ENCODE data around the gene RBM4B.
"Not testable (repeated sequence)": the region's sequence is repeated elsewhere in the genome, so short reads cannot be mapped to it uniquely, and the experiment has no call there.

Gene RBM4B

DNA sequence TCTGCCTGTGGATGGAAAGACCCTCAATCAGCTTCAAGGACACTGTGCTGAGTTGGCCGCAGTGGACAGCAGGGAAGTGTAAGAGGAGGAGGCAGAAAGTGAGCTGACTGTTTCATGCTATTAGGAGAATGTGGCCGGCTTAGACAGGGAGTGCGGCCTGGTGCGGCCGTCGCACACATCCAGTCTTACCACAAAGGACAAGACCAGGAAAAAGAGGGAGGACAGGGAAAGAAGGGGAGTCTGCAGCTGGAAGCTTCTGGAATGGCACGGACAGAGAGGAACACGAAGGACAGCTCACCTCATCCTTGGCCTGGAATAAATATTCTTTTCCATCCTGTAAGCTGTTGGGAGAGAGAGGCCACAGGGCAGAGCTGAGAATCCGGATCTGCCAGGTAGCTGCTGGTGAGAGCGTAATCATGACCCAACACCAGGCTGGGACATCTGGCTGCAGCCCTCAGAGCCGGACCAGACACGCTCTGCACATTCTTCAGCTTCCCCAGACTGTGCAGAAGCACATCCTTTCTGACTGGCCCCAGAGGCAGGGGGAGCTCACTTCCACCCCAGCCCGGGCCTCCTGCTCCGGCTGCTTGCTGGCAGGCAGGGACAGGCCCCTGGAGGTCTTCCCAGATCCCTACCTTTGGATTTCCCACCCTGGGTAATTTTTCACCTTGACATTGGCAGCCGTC lies 8.6 kb upstream of the RBM4B start:
- no peak for DNase-seq

DNA sequence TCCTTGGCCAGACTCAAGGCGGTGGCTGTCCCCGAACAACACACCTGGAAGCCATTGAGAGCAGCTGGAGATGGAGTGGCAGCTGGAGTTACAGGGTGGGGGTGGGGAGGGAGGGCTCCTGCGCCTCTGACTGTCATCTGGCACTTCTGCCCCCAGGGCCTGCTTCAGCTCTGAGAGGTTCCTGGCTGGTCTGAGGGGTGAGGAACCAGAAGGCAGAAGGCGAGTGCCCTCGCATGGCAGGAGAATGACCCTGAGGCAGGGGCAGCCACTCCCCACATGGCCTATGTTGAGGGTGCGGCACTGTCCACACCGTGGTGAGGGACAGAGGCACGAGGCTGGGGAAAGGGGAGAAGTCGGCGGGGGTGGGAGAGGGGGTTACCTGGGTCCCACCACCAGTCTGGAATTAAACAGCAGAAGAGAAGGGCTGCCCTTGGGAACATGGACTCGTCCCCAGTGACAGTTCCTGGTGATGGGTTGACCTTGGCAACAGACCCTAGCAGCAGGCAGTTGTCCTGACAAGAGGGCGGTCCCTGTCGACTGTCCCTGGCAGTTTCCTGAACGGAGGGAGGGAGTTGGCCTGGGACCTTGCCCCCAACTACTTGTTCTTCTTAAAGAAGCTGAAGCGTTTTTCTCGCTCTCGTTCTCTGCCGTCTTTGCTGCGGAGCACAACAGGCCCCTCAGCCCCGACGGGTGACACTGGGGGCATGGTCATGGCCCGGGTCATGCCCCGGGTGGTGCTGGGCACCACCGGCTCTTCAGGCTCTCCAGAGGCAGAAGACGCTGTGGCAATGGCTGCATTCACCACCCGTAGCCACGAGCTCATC lies 7.8 kb upstream of the RBM4B start:
- no peak for DNase-seq

DNA sequence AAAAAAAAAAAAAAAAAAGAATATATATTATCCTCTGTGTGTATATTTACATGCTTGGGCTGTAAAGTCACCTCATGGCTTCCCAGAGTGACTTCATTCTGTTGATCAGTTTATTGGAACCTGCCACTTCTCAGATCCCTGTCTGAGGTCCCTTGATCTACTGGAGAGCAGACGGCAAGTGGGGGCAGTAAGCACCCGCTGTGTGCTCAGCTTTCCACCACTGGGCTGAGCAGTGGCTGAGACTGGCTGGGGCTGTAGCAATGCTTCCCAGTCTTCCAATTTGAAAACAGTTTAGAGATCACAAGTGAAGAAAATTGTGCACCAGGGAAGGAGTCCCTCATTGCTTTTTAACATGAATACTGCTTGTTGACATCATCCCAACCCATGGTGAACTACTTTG lies 6.9 kb upstream of the RBM4B start:
- no peak for DNase-seq

DNA sequence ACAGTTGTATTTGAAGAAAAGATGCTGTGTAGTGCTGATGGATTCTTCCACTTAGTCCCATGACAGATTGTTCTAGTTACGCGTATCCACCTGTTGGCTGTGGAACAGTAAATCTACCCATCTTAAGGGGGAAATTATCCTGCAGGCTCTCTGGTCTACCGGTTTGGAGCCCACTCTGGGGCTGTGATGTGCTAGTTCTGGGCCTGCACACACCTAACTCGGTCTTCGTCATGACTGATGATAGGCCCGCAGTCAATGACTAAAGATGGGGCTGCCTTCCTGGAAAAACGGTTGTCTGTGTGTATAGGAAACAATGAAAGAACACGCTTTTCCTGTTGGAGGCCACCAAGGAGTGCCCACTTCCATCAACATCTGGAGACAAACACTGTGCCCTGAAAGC lies 6.2 kb upstream of the RBM4B start:
- DNase-seq, result no peak

DNA sequence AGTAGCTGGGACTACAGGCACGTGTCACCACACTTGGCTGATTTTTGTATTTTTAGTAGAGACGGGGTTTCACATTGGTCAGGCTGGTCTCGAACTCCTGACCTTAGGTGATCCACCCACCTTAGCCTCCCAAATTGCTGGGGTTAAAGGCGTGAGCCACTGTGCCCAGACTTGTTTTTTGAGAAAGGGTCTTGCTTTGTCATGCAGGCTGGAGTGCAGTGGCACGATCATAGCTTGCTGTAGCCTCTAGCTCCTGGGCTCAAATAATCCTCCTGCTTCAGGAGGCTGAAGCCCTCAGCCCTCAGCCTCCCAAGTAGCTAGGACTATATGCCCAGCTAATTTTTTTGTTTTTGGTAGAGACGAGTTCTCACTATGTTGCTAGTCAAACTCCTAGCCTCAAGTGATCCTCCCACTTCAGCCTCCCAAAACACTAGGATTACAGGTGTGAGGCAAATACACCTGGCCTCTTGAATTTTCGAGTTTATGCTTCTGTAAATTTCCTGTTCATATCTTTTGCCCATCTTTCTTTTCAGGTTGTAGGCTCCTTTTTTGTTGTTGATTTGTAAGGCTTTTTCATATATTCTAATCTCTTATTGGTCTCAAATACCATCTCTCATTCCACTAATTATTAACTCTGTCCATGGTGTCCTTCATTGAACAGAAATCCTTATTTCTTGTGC lies 3.4 kb upstream of the RBM4B start:
- no peak for DNase-seq

DNA sequence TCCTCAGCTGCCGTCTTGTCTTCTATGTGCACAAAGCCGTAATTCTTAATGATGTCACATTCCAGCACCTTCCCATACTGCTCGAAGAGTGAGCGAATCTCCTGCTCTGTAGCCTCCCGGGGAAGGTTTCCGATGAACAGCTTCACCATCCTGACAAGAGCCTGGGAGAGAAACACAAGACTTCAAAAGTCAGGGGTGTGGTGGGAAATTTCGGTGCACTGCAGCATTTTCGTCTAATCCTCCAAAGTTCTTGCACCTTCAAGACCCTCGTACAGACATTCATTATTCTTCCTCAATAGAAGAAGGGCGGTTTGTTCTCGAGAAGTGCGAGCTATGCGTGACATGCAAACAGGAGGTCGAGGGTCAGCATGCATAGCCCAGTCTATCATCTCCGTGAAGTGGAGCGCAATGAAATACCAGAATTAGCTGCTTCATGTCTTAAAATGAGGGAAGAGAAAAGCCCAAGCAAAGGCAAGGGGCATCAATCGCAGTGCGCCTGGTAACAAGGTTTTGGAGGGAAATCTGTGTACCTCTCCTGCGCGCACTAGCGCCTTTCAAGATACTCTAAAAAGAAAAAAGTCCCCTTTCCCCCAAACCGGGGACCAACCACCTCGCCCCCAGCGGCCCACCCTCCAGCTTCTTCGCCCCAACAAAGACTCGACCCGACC lies 622 bp downstream of the RBM4B start:
- DNase-seq, result no peak

DNA sequence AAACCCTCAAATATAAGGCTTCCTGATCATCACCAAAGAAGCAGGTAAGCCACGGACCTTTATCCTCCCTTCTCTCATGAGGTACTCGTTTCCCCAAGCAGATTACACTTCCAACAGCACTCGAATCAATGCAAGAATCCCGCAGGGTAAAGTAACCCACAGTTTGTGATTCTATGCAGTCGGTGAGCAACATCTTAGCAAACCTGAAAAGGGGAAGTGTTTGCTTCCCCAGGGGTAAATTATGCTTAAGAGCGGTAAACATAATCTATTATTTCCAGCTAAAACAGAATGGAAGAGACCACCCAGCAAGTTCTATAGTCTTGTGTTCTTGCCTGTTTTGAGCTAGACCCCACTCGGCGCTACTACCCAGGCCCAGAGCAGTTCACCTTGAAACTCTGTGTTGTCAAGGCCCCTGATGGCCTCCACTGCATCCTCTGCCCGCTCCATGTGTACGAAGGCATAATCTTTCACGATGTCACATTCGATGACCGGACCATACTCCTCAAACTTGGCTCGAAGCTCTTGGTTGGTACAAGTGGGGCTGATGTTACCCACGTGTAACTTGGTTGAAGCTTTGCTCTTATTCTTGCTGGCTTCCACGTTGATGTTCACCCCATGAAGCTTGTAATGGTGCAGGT lies 1.3 kb downstream of the RBM4B start:
- DNase-seq, result no peak

DNA sequence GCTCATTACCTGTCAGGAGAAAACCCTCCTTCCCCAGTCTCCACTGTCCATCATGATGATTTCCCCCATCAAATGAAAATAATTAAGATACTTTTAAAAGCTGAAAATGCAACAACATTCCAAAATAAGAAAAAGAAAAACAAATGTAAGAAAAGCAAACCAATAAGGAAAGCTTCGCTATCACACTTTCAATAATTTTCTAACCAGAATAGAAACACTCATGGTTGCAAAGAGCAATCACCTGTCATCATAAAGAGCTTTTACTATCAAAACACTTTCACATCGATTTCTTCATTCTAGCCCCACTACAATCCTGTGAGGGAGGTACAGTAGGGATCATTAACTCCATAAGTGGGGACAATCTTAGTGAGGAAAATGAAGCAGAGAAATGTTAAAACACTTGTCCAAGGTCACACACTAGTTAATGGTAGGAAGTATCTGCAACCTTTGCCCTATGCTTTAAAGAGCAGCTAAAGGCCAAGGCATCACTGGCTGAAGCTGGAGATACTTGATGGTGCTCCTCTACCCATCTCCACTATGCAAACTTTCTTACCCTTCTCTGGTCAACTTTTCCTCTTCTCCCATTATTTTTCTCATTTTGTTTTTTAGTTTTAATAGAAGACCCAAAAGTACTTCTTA lies 2.6 kb downstream of the RBM4B start:
- no peak for DNase-seq

DNA sequence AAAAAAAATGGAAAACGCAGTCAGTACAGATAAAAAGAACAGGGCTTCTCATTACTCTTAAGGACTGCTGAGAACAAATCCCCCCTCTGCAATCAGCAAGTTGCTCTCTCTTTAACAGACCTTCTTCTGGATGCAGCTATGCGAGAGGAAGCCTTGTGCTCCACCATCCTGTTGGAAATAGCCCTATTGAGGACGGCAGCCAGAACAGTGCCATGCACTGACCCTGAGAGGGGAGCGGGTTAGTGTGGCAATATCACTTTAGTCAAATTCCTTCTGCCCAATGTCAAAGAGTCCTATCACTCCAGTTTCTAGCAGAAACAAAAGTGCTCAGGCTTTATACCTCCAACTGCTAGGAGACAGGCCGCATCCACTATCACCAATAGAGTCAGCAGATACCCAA lies 6.9 kb downstream of the RBM4B start:
- DNase-seq, result no peak

DNA sequence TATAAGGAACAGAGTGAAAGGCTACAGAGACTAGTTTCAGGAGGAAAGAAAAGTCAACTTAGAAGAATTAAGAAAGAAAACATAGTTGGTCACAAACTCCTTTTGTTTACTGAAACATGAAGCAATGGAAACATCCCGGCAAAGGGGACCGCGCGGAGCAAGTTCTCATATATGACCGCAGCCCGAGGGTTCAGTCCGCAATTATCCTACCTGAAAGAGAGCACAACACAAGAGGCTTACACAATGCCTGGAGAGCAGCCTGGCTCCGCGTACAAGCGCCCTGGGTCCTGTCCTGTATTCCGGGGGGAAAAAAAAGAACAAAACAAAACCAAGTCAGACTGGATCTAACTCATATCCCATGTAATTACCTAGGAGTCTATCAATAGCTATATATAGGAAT lies 12.3 kb downstream of the RBM4B start:
- DNase-seq, result no peak

DNA sequence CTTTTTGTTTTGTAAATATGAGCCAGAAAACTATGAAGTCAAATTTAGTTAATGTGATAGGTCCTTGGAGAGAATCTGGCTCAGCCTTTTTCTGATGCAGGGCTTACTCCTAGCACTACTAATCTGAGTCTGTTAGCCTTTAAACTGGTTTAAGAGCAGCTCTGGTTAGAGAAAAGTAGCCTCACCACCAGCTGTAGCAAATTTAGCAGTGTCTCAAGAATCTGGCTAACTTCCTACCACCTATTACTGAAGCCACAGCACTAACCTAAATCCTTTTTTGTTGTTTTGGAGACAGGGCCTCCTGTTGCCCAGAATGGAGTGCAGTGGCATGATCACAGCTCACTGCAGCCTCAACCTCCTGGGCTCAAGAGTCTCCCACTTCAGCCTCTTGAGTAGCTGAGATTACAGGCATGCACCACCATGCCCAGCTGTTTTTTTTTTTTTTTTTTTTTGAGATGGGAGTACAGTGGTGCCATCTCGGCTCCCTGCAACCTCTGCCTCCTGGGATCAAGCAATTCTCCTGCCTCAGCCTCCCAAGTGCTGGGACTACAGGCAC lies 13.9 kb downstream of the RBM4B start:
- DNase-seq, result peak; percentile 28

DNA sequence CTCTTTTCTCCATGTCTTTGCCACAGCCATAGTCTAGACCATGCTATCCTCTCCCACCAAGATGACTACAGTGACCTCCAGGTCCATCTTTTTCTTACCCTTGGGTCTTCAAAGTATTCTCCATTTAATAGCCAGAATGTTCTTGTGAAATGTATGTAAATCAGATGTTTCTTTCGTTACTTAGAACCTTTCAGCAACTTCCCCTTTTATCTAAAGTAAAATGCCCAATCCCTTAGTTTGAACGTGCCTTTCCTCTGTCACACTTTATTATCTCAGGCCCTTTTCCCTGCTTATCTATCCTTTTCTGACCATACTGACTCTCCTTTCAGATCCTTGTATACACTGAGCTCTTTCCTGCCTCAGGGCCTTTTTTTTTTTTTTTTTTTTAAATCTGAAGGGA lies 17.9 kb downstream of the RBM4B start:
- no peak for DNase-seq

DNA sequence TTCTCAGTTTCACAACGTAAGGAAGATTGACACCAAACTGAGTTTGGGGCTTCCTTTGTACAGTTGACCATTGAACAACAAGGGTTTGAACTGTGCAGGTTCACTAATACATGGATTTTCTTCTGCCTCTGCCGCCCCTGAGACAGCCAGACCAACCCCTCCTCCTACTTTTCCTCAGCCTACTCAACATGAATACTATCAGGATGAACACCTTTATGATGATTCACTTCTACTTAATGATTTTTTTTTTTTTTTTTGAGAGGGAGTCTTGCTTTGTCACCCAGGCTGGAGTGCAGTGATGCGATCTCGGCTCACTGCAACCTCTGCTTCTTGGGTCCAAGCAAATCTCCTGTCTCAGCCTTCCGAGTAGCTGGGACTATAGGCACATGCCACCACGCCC lies 24.6 kb downstream of the RBM4B start:
- DNase-seq, result no peak

DNA sequence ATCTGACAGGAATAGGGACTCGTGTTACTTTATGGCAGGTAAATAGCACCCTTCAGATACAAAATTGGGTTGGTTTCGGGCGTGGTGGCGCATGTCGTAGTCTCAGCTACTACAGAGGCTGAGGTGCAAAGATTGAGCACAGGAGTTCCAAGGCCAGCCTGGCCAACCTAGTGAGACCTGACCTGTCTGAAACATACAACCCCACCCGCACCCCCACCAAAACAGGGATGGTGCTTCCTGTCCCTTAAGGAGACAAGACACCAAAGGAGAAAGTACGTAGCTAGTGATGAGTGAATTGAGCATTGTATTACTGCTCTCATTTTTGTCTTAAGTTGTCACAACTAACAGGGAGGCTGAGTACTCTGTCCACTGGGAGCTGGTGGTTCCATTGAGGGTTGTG lies 25.0 kb downstream of the RBM4B start:
- DNase-seq, result no peak

DNA sequence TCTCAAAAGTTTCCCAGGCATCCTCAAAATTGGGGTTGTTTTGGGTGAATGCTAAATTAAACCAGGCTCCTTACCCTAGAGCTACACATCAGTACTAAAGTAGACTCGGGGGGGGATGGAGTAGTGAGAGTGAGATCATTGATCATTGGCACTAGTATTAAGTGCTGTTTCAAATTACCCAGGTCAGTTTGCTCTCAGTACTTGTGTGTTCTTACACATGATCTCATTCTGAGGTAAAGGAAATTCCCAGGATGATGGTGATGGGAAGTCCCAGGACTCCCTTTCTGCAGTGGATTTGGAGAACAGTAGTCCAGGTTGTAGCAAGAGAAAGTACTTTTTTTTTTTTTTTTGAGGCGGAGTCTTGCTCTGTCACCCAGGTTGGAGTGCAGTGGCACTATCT lies 26.7 kb downstream of the RBM4B start:
- DNase-seq, result no peak

DNA sequence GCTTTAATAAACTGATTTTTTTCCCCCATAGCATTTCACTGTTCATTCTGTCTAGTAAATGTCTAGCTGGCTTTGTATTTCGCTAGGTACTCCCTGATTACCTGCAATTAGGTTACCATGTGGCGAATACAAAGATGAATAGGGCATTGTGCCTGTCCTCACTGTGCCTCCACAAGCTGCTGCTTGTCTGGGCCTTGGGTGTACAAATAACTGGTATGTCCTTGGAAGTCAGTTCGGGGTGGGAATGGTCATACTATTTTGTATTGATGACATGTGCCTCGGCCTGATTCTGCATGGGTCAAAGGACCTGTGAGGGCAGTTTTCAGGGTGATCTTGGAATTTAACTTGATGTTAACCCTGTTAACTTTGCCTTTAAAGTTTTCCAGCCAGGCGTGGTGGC lies 27.8 kb downstream of the RBM4B start:
- DNase-seq, result no peak

DNA sequence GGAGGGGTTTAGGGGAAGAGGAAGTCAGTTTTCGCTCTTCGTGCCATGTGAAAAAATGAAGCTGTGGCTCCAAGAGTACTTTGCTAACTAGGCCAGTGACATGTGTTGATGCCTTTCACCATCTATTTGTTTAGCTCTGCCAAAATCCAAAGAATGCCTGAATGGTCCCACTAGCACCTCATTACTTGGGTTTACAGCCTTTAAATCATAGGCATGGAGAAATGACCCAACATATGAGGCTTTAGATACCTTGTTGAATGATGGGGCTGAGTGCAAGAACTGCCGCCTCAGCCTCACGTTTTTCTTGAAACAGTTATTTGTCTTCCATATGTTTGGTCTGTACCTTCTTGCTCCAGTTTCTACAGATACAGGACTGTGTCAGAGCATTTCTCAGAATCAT lies 30.9 kb downstream of the RBM4B start:
- no peak for DNase-seq

DNA sequence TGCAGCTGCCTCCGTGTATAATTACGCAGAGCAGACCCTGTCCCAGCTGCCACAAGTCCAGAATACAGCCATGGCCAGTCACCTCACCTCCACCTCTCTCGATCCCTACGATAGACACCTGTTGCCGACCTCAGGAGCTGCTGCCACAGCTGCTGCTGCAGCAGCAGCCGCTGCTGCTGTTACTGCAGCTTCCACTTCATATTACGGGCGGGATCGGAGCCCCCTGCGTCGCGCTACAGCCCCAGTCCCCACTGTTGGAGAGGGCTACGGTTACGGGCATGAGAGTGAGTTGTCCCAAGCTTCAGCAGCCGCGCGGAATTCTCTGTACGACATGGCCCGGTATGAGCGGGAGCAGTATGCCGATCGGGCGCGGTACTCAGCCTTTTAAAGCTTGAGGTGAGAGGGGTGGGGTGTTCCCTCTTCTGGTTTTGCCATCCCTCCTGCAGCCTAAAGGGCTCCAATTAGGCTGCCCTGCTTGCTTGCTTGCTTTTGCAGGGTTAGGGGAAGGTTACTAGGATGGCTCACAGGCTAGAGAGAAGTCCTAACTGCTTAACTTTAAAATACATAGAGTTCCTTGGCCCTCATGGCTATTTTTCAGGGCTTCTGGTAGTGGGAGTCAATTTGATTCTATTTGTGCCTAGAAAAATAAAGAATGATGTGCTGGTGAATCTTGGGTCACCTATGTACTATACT lies 33.8 kb downstream of the RBM4B start:
- DNase-seq, result no peak

DNA sequence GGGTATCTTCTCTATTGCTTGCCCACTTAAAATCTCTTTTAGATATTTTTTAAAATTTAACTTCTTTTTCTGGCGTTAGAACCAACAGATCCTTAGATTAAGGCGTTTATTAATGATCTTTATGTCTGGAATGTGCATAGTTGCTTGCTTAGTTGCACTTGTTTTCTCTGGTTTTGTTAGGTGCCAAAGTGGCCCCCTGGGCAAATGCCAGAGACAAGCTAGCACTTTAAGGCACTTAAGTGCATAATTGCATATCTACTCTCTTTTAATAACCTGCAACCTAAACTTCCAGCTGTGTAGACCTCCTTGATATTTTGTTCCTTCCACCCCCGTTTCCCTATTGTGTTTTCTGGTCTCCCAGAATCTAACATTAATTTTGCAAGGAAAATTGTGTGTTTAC lies 35.9 kb downstream of the RBM4B start:
- no peak for DNase-seq

DNA sequence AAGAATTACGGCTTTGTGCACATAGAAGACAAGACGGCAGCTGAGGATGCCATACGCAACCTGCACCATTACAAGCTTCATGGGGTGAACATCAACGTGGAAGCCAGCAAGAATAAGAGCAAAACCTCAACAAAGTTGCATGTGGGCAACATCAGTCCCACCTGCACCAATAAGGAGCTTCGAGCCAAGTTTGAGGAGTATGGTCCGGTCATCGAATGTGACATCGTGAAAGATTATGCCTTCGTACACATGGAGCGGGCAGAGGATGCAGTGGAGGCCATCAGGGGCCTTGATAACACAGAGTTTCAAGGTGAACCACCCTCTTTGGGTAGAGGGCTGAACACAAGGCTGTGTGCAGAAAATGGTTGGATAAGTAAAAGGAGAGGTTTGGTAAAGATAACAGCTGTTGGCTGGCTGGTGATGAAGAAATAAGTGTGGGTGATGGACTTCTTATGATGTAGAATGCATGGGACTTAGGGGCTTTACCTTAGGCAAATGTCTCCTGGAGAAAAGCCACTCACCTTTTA lies 37.8 kb downstream of the RBM4B start:
- not testable (repeated sequence) for DNase-seq

DNA sequence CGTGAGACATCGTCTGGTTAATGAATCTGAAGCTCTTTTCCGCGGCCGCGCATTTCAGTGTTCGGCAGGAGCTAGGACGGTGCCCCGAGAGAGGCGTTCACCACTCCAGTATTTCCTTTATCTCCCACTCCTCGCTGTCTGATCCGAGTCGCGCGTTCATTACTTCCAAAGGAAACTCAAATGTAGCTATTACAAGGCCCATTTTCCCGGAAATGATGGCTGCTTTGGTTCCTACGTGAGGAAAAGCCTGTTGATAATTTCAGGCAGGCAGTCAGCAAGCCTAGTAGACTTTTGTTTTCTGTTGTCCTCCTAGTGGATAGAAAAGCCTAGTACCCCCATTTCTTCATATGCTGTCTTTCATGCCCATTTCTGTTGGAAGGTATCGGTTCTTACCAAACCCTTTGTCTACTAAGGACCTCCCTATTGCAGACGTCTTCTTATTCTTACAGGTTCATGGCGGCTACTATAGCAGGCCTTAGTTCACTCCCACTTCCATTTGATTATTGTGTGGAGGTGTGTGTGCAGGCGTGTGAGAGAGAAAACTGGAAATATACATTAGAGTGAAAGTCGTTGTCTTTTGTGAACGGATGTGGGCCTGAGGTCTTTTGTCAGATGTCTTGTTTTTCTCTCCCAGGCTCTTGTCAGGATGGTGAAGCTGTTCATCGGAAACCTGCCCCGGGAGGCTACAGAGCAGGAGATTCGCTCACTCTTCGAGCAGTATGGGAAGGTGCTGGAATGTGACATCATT lies 38.4 kb downstream of the RBM4B start:
- no peak for DNase-seq

Measured in activated CD8-positive, alpha-beta memory T cell treated with anti-CD3 and anti-CD28 coated beads for 24 hours (primary cell).